Lung (tissue), 12 donors: ENCODE results near the gene CLK2. TPM values are rescaled to one million over a fixed set of nuclear protein-coding genes. Genes with fewer than 3 reads are reported as not detected.
"Not testable (repeated sequence)": the region's sequence is repeated elsewhere in the genome, so short reads cannot be mapped to it uniquely, and the experiment has no call there.

Source experiments
- ATAC-seq: fragments of 200-7000 bp; cut with Tn5 transposase; one replicate; pipeline ENCODE4 v1.9.1; 2020; ENCODE audit warnings: moderate number of reproducible peaks; ENCODE audit not compliant: insufficient read depth, low FRiP score
- DNase-seq, 3 donors: peaks; one replicate each; pipeline ENCODE4 v3.0.0-alpha.2; 2013 to 2017
- H3K27ac ChIP-seq, 2 donors: one replicate each; pipeline ENCODE4 v1.5.1; 2013; ENCODE audit warnings: mild to moderate bottlenecking in 2 of 2, moderate library complexity in 2 of 2, control low read depth in 1 of 2, inconsistent platforms in 1 of 2, low read depth in 1 of 2, low read length in 1 of 2
- H3K27me3 ChIP-seq, 3 donors: one replicate each; pipeline ENCODE4 v1.5.1; 2013; ENCODE audit warnings: low read length in 2 of 3; ENCODE audit not compliant: control insufficient read depth in 3 of 3, insufficient read depth in 3 of 3
- H3K36me3 ChIP-seq, 4 donors: one replicate each; pipeline ENCODE4 v1.5.1; 2013; ENCODE audit warnings: low read length in 4 of 4, mild to moderate bottlenecking in 1 of 4, moderate library complexity in 1 of 4; ENCODE audit not compliant: control insufficient read depth in 4 of 4, insufficient read depth in 4 of 4
- H3K4me1 ChIP-seq, 5 donors: one replicate each; pipeline ENCODE4 v1.5.1; 2013; ENCODE audit warnings: low read length in 5 of 5, mild to moderate bottlenecking in 2 of 5, moderate library complexity in 1 of 5; ENCODE audit not compliant: control insufficient read depth in 5 of 5, insufficient read depth in 5 of 5
- H3K4me3 ChIP-seq: one replicate; pipeline ENCODE4 v1.5.1; 2013; ENCODE audit warnings: mild to moderate bottlenecking, control low read depth, moderate library complexity
- H3K9ac ChIP-seq, 2 donors: one replicate each; pipeline ENCODE4 v1.5.1; 2013; ENCODE audit warnings: low read length in 2 of 2, control low read depth in 1 of 2; ENCODE audit not compliant: insufficient read depth in 1 of 2
- H3K9me3 ChIP-seq, 4 donors: one replicate each; pipeline ENCODE4 v1.5.1; 2013; ENCODE audit warnings: low read length in 3 of 4, mild to moderate bottlenecking in 1 of 4, moderate library complexity in 1 of 4; ENCODE audit not compliant: control insufficient read depth in 4 of 4, insufficient read depth in 3 of 4
- CTCF ChIP-seq: IDR thresholded peaks from 2 replicates; pipeline ENCODE4 v1.5.1; 2012; ENCODE audit warnings: mild to moderate bottlenecking; ENCODE audit errors: control extremely low read depth, extremely low read depth
- WGBS, 2 donors: extraction: QIAGEN DNeasy Blood & Tissue Kit; methylation state at CpG; one replicate each; pipeline ENCODE4 v1.1.7; 2013; 5-methylcytosine and 5-hydroxymethylcytosine counted together
- polyA plus RNA-seq, 2 donors: library from polyadenylated mRNA; stranded (reverse); fragments of 200-250 nt; gene quantifications; one replicate each; pipeline ENCODE4 v1.2.1, GENCODE V29; 2013
- total RNA-seq, 2 donors: library from RNA; depleted of rRNA in 1 of 2; stranded (reverse); fragments of >200 nt in 1 of 2; gene quantifications; one replicate each; pipeline ENCODE4 v1.2.1, GENCODE V29; 2014 to 2021
- donor health status: control.
- donor health status: control.
- donor health status: Bipolar disorder and iron deficiency.
- donor health status: healthy.
- donor health status: DM: yes; HTN: yes; CAD: no.

CLK2 gene
- total and polyA plus RNA-seq, 4 donors = 41.1 to 56.5 (median 54.2) TPM

GRCh38 chr1:155241069-155241679 is 32.1 kb downstream of the CLK2 start:
- ATAC-seq (no peak), DNase-seq (peak; percentile 75 to 90 (median 89))
- Histone ChIP-seq H3K27ac (peak overlapping the region in 1 of 2 donors; percentile 62), H3K9ac (no peak overlapping the region), H3K36me3 (peaks cover 0 to 12% (median 0%) of the 10 kb centered on the region in 4 donors), H3K27me3 (no peaks in the 10 kb centered on the region), H3K4me3 (no peak overlapping the region), H3K9me3 (no peaks in the 10 kb centered on the region), H3K4me1 (peaks cover 0 to 23% (median 4%) of the 10 kb centered on the region in 5 donors)
- TF ChIP-seq CTCF = no peak
- WGBS, 2 donors = 14 to 19% methylated on average over 4 of the region's 4 CpGs

GRCh38 chr1:155236451-155236850 is 36.9 kb downstream of the CLK2 start:
- Histone ChIP-seq H3K4me3 (no peak overlapping the region), H3K36me3 (peaks cover 0 to 12% (median 0%) of the 10 kb centered on the region in 4 donors), H3K27ac (no peak overlapping the region), H3K4me1 (peaks cover 0 to 6% (median 3%) of the 10 kb centered on the region in 5 donors), H3K9ac (no peak overlapping the region), H3K27me3 (no peaks in the 10 kb centered on the region), H3K9me3 (no peaks in the 10 kb centered on the region)
- 41 to 69% methylated on average over 5 of the region's 5 CpGs for WGBS, 2 donors
- DNase-seq (no peak), ATAC-seq (no peak)
- TF ChIP-seq CTCF = no peak

- 76 to 85% methylated on average over 7 to 8 of the region's 9 CpGs for WGBS, 2 donors
- not testable (repeated sequence) for ATAC-seq
Observed at GRCh38 chr1:155235375-155235774, 37.9 kb downstream of the CLK2 start.

GRCh38 chr1:155233502-155233901 is 39.8 kb downstream of the CLK2 start:
- H3K9me3 ChIP-seq, H3K4me3 ChIP-seq, H3K9ac ChIP-seq, ATAC-seq, H3K4me1 ChIP-seq, H3K27me3 ChIP-seq, H3K27ac ChIP-seq, DNase-seq: not testable (repeated sequence)
- H3K36me3 ChIP-seq = peaks cover 0 to 11% (median 0%) of the 10 kb centered on the region in 4 donors
- 88 to 100% methylated on average over 1 of the region's 5 CpGs for WGBS, 2 donors

More at GRCh38 chr1:155235375-155235774, 37.9 kb downstream of the CLK2 start:
- not testable (repeated sequence) for DNase-seq, H3K4me3 ChIP-seq, H3K4me1 ChIP-seq, H3K27ac ChIP-seq, H3K9ac ChIP-seq, H3K27me3 ChIP-seq, H3K9me3 ChIP-seq
- H3K36me3 ChIP-seq = peaks cover 0 to 12% (median 0%) of the 10 kb centered on the region in 4 donors

- ATAC-seq, H3K27me3 ChIP-seq, H3K27ac ChIP-seq, H3K4me3 ChIP-seq, H3K9ac ChIP-seq, H3K9me3 ChIP-seq, H3K36me3 ChIP-seq: not testable (repeated sequence)
- WGBS, 2 donors = 72 to 80% methylated on average over 13 of the region's 13 CpGs
- DNase-seq = peak; percentile 36 to 82 (median 64)
- peaks cover 0 to 10% (median 3%) of the 10 kb centered on the region in 5 donors for H3K4me1 ChIP-seq
Observed at GRCh38 chr1:155232001-155232978, 41.0 kb downstream of the CLK2 start.

- H3K36me3 ChIP-seq, H3K4me3 ChIP-seq, H3K27ac ChIP-seq, ATAC-seq, H3K9me3 ChIP-seq, H3K27me3 ChIP-seq, DNase-seq, H3K9ac ChIP-seq: not testable (repeated sequence)
- WGBS, 2 donors = 75 to 81% methylated on average over 3 of the region's 3 CpGs
- H3K4me1 ChIP-seq = peaks cover 0 to 14% (median 6%) of the 10 kb centered on the region in 5 donors
Observed at GRCh38 chr1:155231302-155231701, 42.0 kb downstream of the CLK2 start.
